Measurements from ENCODE around the gene POLD4. TPM values are rescaled to one million over a fixed set of nuclear protein-coding genes. Genes with fewer than 3 reads are reported as not detected.

Gene POLD4
- total and polyA plus RNA-seq, 2 of the 13 experiments (the other 11 are each of a cell fraction or from before 2014, with no cell fraction given) = 10.5 to 27.4 TPM

- H3K4me1 ChIP-seq (ENCODE audit: insufficient read depth, low read length) = peaks cover 16% of the 10 kb centered on the region
- H4K20me1 ChIP-seq (ENCODE audit: insufficient read depth, low read length) = no peaks in the 10 kb centered on the region
- H3K4me2 ChIP-seq (ENCODE audit: low read depth, low read length) = no peak overlapping the region
- TF ChIP-seq, protein P1, sequence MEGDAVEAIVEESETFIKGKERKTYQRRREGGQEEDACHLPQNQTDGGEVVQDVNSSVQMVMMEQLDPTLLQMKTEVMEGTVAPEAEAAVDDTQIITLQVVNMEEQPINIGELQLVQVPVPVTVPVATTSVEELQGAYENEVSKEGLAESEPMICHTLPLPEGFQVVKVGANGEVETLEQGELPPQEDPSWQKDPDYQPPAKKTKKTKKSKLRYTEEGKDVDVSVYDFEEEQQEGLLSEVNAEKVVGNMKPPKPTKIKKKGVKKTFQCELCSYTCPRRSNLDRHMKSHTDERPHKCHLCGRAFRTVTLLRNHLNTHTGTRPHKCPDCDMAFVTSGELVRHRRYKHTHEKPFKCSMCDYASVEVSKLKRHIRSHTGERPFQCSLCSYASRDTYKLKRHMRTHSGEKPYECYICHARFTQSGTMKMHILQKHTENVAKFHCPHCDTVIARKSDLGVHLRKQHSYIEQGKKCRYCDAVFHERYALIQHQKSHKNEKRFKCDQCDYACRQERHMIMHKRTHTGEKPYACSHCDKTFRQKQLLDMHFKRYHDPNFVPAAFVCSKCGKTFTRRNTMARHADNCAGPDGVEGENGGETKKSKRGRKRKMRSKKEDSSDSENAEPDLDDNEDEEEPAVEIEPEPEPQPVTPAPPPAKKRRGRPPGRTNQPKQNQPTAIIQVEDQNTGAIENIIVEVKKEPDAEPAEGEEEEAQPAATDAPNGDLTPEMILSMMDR (CRISPR knock-in tag; IDR thresholded peaks at IDR 0.05) = no peak
- TF ChIP-seq SMARCE1 (IDR thresholded peaks at IDR 0.05; ENCODE audit: borderline replicate concordance) (no peak), ZNF572 (CRISPR knock-in tag; IDR thresholded peaks at IDR 0.05) (no peak), TRIM24 (CRISPR knock-in tag; IDR thresholded peaks at IDR 0.05) (no peak), ZNF430 (CRISPR knock-in tag; IDR thresholded peaks at IDR 0.05) (no peak), ZNF333 (CRISPR knock-in tag; IDR thresholded peaks at IDR 0.05; ENCODE audit: borderline replicate concordance) (no peak), NBN (conservative IDR thresholded peaks at IDR 0.05) (no peak), ZNF292 (CRISPR knock-in tag; IDR thresholded peaks at IDR 0.05; ENCODE audit: borderline replicate concordance, low read depth) (no peak), FLYWCH1 (CRISPR knock-in tag; IDR thresholded peaks at IDR 0.05) (no peak), SRSF9 (IDR thresholded peaks at IDR 0.05; ENCODE audit: borderline replicate concordance, insufficient read depth, low read depth, low read length, poor library complexity, severe bottlenecking) (no peak), ZNF704 (CRISPR knock-in tag; IDR thresholded peaks at IDR 0.05; ENCODE audit: borderline replicate concordance) (no peak), ZNF569 (CRISPR knock-in tag; IDR thresholded peaks at IDR 0.05; ENCODE audit: borderline replicate concordance) (no peak), ZNF552 (CRISPR knock-in tag; IDR thresholded peaks at IDR 0.05; ENCODE audit: borderline replicate concordance) (no peak), U2AF1 (optimal IDR thresholded peaks at IDR 0.05; ENCODE audit: low read depth, low read length) (no peak), ZKSCAN8 (CRISPR knock-in tag; IDR thresholded peaks at IDR 0.05; ENCODE audit: borderline replicate concordance) (no peak)
- TF ChIP-seq, protein P2, sequence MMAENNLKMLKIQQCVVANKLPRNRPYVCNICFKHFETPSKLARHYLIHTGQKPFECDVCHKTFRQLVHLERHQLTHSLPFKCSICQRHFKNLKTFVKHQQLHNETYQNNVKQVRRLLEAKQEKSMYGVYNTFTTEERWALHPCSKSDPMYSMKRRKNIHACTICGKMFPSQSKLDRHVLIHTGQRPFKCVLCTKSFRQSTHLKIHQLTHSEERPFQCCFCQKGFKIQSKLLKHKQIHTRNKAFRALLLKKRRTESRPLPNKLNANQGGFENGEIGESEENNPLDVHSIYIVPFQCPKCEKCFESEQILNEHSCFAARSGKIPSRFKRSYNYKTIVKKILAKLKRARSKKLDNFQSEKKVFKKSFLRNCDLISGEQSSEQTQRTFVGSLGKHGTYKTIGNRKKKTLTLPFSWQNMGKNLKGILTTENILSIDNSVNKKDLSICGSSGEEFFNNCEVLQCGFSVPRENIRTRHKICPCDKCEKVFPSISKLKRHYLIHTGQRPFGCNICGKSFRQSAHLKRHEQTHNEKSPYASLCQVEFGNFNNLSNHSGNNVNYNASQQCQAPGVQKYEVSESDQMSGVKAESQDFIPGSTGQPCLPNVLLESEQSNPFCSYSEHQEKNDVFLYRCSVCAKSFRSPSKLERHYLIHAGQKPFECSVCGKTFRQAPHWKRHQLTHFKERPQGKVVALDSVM (CRISPR knock-in tag; IDR thresholded peaks at IDR 0.05) = no peak
- TF ChIP-seq, protein P3, sequence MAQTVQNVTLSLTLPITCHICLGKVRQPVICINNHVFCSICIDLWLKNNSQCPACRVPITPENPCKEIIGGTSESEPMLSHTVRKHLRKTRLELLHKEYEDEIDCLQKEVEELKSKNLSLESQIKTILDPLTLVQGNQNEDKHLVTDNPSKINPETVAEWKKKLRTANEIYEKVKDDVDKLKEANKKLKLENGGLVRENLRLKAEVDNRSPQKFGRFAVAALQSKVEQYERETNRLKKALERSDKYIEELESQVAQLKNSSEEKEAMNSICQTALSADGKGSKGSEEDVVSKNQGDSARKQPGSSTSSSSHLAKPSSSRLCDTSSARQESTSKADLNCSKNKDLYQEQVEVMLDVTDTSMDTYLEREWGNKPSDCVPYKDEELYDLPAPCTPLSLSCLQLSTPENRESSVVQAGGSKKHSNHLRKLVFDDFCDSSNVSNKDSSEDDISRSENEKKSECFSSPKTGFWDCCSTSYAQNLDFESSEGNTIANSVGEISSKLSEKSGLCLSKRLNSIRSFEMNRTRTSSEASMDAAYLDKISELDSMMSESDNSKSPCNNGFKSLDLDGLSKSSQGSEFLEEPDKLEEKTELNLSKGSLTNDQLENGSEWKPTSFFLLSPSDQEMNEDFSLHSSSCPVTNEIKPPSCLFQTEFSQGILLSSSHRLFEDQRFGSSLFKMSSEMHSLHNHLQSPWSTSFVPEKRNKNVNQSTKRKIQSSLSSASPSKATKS (CRISPR knock-in tag; IDR thresholded peaks at IDR 0.05) = no peak
- peak; percentile 62 for ATAC-seq
- ChIA-PET CTCF (ENCODE audit: low intra/inter-chr PET ratio, low total read pairs) (interaction anchor here (1.8 kb wide), 1 partner anchor 37 kb away, joined by 6 read pairs; no protein-coding TSS in a partner anchor), POLR2A (interaction anchor here (0.7 to 2.5 kb wide), 4 partner anchors 9 to 46 kb away, joined by 4 to 11 read pairs (median 7); partner anchors contain the start of genes CLCF1, POLD4 and RAD9A)
- no peak overlapping the region for H3K9ac ChIP-seq (ENCODE audit: insufficient read depth, low read depth, low read length)
- no peaks in the 10 kb centered on the region for H3K27me3 ChIP-seq (ENCODE audit: control insufficient read depth in 1 of 2, insufficient read depth in 2 of 2, low read length in 2 of 2)
- no peaks in the 10 kb centered on the region for H3K36me3 ChIP-seq (replicated peaks in 1 of 2; ENCODE audit: control insufficient read depth in 1 of 2, insufficient read depth in 2 of 2, low read length in 2 of 2)
- no peak overlapping the region for H2AFZ ChIP-seq (ENCODE audit: low read length)
- in situ Hi-C loops (cut with HindIII; ENCODE audit: extremely low pct_ligation_motif_present, low pct_unique_long_range_greater_than_20kb) = no loop called here
- intact Hi-C loops (cut with micrococcal nuclease; ENCODE audit: unreplicated experiment) = no loop called here
- BruUV-seq (replicated peaks) = no TSS peak
- no peak for FAIRE-seq
- 67% methylated on average over 7 of the region's 8 CpGs for WGBS (ENCODE audit: low lambda C conversion rate)
- no peak overlapping the region for H3K4me3 ChIP-seq (replicated peaks in 1 of 3; ENCODE audit: insufficient read depth in 1 of 3, low read depth in 2 of 3, low read length in 3 of 3)
- H3K27ac ChIP-seq (ENCODE audit: extremely low read length, insufficient read depth, low read length) = no peak overlapping the region
- H3K79me2 ChIP-seq (ENCODE audit: insufficient read depth, low read length) = no peaks in the 10 kb centered on the region
- no peaks in the 10 kb centered on the region for H3K9me3 ChIP-seq (ENCODE audit: low read length)
- DNase-seq (ENCODE audit: low spot score) = no peak
Measured at GRCh38 chr11:67345247-67345919, 8.0 kb downstream of the POLD4 start.
